SU-DHL-6 (cell line): ENCODE measurements around the gene DIS3L2.

Experiments used
- EZH2phosphoT487 ChIP-seq: fragments of 200-600 bp; sonication (generic), shearing (Covaris generic); conservative IDR thresholded peaks from 2 replicates; pipeline ENCODE4 v1.6.1; 2018; ENCODE audit warnings: mild to moderate bottlenecking, antibody characterized with exemption, low read length, moderate library complexity, mixed read lengths
- TF ChIP-seq, protein P1 (sequence below): fragments of 200-600 bp; sonication (generic); IDR thresholded peaks from one replicate; pipeline ENCODE4 v1.5.1; 2017; ENCODE audit warnings: antibody characterized with exemption, mild to moderate bottlenecking, low read length, moderate library complexity; ENCODE audit not compliant: insufficient read depth, poor library complexity, severe bottlenecking

DNA sequence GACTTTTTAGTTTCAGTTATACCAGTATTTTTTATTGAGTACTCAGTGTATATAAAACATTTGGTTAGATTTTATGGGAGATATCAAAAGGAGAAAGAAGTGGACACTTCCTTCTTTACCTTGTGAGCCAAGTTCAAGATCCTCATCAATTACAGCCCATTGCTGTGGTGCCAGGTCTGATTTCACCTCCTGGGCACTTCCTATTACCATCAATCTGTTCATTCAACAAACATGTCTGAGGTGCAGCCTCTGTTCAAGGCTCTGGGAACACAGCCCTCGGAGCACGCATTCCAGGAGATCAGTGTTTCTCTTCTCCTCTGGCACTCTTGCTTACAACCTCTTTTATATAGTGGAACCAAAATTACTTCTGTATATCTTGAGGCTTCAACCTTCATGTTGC lies 245.7 kb downstream of the DIS3L2 start:
- TF ChIP-seq, protein P1, sequence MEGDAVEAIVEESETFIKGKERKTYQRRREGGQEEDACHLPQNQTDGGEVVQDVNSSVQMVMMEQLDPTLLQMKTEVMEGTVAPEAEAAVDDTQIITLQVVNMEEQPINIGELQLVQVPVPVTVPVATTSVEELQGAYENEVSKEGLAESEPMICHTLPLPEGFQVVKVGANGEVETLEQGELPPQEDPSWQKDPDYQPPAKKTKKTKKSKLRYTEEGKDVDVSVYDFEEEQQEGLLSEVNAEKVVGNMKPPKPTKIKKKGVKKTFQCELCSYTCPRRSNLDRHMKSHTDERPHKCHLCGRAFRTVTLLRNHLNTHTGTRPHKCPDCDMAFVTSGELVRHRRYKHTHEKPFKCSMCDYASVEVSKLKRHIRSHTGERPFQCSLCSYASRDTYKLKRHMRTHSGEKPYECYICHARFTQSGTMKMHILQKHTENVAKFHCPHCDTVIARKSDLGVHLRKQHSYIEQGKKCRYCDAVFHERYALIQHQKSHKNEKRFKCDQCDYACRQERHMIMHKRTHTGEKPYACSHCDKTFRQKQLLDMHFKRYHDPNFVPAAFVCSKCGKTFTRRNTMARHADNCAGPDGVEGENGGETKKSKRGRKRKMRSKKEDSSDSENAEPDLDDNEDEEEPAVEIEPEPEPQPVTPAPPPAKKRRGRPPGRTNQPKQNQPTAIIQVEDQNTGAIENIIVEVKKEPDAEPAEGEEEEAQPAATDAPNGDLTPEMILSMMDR, result no peak
- TF ChIP-seq EZH2phosphoT487, result no peak
